ENCODE measurements around the gene ABCC8. TPM values are rescaled to one million over a fixed set of nuclear protein-coding genes. Genes with fewer than 3 reads are reported as not detected.

The ABCC8 gene
- total RNA-seq, result 7.8 TPM

DNA sequence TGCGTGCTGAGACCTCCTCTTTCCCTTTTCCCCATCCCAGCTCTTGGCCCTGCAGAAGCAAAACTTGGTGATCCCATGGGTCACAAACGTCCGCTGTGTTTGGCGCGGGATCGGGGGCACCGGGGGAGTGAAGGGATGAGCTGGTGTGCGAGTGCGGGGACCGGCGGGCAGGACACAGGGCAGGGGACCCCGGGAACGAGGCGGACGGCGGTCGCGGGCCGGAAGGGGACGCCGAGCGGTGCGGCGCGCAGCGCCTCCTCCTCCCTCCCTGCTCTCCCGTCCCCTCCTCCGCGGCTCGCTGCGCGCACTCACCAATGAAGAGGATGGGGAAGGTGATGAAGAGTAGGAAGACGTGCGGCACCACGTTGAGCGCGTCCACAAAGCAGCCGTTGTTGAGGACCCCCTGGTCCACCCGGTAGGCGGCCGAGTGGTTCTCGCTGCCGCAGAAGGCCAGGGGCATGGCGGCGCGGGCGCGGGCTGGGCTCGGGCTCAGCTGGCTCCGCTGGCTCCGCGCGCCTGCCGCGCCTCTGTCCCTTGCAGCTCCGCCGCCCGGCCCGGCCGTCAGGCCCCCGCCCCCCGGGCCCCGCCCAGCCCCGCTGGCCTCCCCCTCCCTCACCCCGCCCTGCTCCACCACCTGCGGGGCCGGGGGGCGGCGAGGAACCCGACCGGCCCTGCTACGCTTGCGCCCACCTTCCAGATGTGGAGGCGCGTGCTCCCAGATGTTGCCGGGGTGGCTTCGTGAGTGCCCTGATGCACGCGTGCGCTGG lies at the start of gene ABCC8:
Gene ABCC8 (minus strand): TSS at position 529 of the 767 bp plus-strand sequence. CDS start 69 bp downstream, at position 460.
- peak; percentile 13 for DNase-seq

DNA sequence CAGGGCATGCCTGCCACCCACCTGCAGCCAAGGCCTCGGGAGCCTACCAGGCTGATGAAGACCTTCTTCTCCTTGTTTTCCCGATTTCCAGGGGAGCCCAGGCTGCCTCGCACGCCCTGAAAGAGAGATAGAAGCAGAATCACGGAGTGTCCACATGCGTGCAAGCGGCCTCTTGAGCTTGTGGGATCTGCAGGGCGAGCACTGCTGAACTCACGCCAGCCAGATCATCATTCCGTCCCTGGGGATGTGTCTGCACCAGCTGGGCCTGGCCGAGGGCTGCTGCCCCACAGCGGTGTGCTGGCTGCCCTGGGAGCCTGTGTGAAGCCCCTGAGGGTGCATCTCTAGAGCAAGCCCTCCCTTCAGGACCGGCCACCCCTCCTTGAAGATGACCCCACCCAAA lies 49.7 kb upstream of the ABCC8 start:
- DNase-seq, result no peak

DNA sequence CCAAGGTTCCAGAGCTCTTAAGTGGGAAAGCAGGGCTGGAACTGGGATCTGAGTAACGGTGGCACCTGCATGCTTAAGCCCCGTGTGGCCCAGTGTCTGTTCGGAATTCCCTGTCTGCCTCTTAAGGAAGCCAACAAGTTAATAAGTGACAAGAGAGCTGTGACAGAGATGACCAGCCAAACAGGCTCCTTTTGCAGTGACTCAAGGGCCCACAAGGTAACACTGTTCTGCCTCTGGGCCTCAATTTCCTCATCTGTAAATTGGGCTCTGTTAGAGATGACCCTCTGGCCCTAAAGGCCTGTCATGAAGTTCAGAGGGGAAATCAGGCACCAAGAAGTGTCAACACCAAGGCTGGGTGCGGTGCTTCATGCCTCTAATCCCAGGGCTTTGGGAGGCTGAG lies 48.9 kb upstream of the ABCC8 start:
- DNase-seq, result no peak

DNA sequence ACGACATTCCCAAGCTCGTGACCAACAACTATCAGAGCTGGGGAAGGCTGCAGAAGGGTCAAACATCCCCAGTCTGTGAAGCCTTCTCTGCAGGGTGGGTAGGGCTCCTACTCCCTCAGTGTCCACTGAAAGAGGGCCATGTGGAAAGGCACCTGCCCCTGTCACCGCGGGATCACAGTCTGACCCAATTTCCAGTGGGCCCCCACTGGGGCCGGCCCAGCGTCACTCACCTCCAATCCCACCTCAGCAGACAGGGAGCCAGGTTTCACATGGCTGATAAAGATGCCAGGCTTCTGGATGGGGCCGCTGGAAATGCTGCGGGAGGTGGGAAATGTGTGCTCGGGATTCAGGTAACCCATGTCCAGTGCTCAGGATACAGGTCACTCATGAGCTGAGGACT lies 47.6 kb upstream of the ABCC8 start:
- DNase-seq, result no peak

DNA sequence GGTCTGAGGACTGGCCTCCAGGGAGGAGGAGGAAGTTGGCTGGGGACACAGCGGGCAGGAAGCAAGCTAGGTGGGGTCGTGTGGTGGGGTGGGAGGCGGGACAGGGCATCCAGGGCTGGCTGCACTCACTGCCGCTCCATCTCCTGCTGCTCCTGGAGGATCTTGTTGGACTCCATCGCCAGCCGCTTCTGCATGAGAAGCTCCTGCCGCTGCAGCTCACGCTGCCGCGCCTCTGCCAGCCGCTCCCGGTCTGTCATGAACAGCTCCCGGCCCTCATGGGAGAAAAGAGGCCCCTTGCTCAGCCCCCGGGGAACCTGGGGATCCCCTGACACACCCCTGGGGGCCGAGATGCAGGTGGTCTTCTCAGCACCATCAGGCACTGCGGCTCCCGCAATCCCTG lies 46.0 kb upstream of the ABCC8 start:
- no peak for DNase-seq

DNA sequence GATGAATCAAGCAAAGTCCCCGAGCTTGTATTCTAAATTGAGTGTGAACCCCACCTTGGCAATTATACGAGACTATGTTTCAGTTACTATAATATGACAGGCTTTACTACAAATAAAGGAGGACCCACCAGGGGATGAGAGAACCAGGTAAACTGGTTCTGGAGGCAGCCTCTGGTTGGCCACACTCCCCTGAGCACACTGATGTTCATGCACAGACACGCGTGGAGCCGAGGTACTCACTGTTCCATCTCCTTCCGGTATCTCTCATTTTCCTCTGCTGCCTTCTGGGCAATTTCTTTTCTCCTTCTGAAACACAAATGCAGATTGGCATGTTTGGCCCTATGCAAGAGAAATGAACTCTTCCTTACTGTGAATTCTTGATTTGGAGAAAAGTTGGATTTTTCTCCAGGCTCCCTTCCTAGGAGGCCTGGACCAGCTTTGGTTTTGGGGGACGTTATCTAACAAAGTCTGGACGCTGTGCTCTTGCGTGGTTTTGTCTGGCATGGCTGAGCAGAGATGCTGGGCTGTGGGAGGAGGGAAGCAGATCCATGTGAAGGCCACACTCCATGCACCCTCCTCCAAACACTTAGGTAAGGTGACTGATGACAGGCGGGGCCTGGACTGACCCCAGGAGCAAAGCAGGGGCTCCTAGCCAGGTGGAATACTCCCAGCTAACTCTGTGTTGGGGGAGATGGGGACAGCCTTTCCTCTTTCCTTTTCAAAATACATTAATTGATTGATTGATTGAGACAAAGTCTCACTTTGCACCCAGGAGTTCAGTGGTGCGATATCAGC lies 44.7 kb upstream of the ABCC8 start:
- peak; percentile 60 for DNase-seq

DNA sequence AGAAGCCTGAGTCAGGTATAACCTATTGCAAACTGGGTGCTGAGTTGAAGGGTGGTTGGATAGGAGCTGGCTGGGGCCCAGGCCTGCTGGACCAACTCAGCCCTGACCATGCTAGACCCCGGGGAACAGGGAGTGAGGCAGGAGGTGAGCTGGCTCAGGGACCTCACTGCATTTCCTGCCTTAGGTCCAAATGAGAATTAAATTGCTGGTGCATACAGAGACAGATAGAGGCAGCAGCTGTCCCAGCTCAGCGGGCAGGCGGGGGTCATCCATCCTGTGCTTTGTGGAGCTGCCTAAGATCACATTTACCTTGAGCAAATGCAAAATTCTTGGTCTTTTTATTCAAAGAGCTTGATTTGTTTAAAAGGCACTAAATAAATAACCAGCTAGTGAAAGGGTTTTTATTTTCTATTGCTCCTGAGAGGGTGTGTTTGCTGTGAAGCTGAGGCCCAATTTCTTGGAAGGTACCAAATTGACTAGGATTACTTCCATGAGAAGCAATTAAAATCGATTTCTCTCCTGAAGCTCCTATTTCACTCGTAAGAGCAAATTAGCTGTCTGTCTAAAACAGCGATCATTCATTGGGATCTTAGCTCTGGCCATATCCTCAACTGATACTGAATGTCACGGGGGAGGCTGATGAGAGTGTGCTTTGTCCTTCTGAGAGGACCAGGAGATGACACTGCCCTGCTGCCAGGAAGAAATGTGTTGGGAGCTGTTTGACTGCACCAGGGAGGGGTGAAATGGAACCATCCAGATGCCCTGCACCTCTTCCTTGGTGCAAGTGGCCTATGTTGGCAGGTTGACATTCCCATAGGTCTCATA lies 42.6 kb upstream of the ABCC8 start:
- DNase-seq, result no peak

DNA sequence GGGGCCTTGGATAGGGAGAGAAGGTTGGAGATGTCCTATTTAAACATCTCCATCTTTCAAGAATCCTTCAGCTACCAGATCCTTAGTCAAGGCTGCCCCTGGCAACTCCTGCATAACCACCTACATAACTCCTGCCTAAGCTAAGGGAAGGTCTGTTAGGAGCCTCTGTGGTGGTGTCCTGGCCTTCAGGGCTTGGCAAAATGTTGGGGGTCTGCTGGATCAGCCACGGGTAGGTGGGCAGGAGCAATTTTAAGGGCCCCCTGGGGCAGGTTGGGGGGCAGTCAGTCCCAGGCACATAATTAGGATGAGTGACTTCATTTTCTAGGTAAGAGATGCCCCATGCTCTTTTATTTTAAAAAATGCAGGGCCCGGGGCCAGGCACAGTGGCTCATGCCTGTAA lies 41.7 kb upstream of the ABCC8 start:
- no peak for DNase-seq

DNA sequence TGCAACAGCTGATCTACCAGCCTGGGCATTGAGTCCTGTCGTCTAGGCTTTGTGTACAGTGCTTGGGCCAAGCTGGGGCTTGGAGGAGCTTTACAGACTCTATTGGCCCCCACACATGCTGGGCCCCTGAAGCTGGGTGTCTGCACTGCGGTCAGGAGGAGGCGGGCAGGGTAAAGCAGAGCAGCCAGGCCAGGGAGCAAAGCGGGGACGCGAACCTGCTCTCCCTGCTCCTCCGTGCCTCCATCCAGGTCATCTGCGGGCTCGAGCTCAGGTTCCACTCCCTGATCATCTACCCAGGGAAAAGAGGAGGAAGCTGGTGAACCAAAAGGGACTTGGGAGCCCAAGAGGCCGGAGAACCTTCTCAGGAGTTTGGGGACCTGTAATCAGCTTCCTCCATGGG lies 40.5 kb upstream of the ABCC8 start:
- no peak for DNase-seq

DNA sequence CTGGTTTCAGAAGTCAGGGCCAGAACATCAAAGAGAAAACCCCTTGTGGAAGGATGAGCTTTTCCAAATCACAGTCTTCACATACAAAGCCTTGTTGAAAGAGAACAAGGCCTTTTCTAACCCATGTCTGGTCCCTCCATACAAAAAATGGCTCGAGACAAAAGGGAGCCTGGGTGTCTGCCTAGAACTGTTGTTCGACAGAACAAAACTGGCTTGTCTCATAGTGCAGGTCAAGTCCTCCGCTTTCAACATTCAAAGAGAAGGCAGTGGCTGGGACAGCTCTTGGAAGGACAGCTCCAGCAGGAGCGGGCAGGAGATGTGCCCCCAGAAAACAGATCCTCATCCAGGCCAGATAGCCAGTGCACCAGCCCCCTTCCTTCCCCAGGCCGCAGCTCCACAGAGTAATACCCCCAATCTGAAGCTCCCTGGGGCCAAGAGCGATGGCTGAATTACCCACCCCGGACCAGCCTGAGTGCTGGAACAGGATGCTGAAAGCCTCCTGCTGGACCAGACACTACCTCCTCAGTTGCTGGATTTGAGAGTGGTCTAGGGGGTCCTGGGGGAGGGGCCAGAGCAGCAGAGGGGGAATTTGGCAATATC lies 40.0 kb upstream of the ABCC8 start:
- no peak for DNase-seq

DNA sequence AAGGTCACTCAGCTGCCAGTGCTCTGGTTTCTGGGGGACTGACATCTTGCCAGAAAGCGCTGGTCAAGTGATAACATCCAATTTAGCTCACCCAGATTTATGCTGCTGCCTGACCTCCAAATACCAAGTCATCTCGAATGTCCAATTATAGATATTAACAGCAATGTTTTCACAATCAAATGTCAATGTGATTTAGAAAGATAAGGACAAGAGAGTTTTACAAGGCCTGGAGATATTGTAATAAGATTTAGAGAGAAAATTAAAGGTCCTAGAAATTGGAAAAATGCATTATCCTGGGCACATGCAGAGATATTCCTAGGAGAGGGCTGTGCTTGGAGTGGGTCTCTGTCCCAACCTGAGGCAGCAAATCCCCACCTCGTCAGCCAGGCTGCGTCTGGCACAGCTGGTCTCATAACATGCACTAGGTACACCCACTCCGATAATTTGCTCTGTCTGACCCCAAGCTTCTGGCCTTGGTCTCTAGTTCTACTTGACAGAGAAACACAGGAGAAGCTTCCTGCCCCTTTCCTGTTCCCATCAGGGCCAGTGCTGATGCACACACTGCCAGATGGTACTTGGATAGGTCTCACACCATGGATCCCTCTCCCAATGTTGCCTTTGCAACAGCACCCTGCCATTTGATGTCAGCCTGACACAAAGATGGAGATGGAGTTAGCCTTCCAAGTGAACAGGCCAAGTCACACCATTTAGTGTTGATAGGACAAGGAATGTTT lies 39.0 kb upstream of the ABCC8 start:
- no peak for DNase-seq

DNA sequence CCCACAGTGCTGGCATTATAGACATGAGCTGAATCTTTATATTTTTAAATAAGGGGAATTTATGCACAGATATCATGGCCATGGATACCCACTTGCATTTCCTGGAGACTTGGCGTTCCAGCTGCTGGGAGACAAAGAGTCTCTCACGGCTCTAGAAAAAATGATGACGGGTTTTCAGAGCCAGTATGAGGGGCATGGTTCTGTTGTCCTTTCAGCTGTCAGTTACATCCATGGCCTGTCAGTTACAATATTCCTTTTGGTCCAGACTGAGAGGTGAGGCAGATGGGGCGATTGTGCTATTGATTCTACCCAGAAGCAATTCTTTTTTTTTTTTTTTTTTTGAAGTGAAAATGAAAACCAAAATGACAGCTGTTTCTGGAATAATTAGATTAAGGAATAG lies 37.8 kb upstream of the ABCC8 start:
- DNase-seq, result no peak

DNA sequence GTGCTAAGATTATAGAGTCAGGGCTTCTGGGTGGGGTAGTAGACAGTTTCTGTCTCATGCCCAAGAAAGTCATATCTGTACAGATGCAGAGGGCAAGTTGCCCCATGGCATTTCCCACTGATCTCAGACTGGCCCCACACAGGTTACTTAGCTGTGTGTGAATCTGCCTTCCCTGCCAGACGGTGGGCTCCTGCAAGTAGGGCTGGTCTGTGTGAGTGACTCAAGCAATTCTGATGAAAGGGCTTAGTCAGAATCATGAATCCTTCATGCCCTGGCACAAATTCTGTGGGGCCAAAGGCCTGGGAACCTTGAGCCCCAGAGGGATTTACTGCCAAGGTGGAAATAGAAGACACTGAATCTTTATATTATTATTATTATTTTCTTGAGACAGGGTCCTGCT lies 37.2 kb upstream of the ABCC8 start:
- no peak for DNase-seq

DNA sequence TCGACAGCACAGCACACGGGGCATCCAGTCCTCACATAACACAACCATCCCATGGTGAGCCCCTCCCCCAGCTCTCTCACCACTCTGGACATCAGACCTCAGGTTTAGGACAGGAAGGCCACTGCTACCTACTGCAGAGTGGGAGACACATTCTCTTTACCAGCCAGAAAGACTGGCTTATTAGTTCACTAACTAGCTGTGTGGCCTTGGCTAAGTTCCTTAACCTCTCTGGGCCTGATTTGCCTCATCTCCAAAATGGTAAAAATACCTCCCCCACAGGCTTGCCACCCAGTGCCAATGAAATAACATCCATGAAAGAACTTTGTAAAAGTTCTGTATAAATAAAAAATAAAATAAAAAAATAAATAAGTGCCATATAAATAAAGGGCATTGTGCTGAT lies 35.5 kb upstream of the ABCC8 start:
- no peak for DNase-seq

DNA sequence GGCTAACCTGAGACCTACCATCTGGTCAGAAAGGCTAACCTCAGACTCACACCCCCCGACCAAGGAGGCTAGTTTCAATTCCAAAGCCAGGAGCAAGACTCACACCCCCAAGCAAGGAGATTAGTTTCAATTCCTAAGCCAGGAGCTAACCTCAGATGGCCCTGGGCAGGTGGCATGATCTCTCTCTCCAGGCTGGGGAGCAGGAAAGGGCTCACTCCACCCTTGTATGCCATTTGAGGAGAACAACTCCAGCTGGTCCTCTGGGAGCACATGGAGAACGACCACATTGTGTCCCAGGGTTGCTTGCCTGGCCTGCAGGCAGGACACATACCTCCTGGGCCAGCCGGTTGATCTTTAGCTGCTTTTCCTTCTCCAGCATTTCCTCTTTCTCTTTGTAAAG lies 34.9 kb upstream of the ABCC8 start:
- no peak for DNase-seq

DNA sequence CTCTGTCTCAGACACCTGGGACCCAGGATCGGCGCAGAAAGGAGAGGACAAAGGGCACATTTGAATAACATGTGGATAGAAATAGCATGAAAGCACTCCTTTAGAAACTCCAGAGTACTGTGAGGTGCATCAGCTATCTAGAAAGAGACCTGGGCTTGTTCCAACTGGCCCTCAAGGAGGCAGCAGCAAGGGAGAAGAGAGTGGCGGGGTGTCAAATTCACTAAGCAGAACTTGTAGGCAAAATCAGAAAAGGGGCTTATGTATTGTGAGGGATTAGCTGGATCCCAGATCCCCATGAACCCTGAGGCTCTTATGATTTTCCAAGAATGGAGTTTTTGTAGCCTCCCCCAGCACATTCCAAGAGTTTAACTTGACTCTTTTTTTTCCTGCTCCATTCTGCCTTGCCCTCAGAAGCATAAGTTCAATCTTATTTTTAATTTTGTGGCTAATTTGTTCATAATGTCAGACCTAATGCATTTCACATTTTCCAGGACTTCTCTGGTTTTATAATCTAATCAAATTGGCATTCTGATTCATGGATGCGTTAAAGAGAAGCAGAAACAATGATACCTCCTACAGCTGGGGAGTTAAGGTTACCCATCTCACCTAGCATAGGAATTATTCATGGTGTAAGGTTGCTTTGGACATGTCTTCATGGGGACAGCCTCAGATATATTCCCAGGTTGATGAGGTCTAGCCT lies 34.0 kb upstream of the ABCC8 start:
- DNase-seq, result peak; percentile 42

DNA sequence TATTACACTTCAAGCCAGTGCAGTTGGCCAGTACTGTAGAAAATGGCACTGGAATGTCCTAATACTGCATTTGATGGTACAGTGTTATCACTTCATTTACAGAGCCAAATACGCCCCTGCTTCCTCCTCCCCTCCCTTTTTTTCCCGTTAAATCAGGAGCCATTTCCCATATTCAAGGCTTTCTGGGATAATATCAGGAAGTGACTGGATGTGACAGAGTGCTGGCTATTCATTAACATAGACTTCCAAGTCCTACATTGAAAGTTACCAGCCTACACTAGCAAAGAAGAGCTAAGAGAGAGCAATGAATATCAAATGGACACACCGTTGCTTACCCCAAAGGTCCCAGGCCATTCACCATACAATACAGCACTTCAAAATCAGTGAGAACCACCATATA lies 32.1 kb upstream of the ABCC8 start:
- no peak for DNase-seq

DNA sequence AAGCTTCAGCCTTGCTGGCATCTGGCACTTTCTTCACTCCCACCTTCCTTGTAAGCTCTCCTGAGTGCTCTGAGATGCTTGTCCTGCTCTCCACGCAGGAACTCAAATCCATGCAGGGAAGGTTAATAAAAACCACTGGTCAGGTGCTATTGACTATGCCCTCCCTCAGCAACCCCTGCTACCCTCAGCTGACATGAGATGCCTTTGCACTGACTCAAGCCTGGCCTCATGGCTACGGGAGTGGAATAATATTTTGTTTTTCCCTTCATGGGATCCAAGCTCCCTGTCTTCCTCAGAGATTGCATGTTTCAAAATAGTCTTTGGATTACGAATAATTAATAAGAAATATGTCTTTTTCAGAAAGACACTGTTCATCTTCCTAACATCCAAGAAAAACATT lies 31.7 kb upstream of the ABCC8 start:
- no peak for DNase-seq

DNA sequence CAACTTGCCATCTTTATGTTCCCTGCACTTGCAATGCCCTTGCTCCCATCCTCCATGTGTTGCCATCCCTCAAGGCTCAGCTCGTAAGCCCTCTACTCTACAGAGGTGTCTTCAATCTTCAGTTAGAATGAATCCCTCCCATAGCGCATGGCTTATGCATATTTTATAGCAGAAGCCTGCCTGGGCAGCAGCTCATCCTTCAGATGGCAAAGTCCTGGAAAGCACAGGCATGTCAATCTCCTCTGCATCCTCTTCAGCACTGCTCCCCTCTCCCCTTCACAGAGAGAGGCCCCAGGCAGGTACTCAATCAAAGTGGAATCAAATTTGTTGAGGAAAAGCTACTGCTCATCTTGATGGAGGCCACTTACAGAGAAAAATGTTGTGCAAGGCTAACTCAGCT lies 31.1 kb upstream of the ABCC8 start:
- no peak for DNase-seq

DNA sequence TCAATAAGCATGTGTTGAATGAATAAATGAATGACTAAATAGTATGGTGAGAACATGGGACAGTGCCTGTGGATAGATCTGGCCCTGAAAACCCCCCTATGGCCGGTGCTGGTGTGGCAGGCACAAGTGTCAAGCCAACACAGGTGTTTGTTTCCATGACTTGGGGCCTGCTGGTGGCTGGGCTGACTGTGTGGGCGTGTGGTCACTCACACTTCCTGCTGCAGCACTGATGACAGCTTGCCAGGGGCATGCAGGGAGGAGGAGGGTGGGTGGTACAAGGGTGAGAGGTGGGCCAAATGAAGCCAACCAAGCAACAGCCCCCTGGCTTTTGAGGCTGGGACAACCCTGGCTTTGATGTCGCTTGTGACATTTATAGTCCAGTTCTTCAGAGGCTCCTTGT lies 30.3 kb upstream of the ABCC8 start:
- DNase-seq, result no peak

DNA sequence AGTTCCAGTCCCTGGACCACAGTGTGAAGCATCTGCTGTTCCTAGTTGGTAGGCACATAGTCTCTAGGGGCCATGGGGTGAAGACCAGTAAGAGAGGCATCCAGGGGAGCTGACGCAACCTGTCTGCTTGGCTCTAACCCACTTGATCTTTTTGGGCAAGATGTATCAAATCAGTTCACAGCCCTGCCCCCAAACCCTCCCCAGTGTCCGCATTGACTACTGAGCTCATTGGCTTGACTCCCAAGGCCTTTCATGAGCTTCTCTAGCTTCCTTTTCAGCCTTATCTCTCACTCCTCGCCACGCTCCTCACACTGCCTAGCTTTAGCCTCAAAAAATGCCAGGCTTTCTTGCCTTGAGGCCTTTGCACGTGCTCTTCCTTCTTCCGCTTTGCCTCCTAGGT lies 29.7 kb upstream of the ABCC8 start:
- no peak for DNase-seq

Measured in tongue (tissue), 2 donors.